Measurements from ENCODE around the gene EDRF1. TPM values are rescaled to one million over a fixed set of nuclear protein-coding genes. Genes with fewer than 3 reads are reported as not detected.

The EDRF1 gene
- polyA plus RNA-seq, 2 of the 4 experiments (the other 2 are of a cell fraction) = 19.7 to 37.9 TPM

- ATAC-seq (no peak), FAIRE-seq (no peak), DNase-seq (ENCODE audit: low read depth in 1 of 2, low spot score in 1 of 2) (no peak)
- 93% methylated on average over 5 of the region's 5 CpGs for WGBS (ENCODE audit: missing lambda C conversion rate)
- H3K4me3 ChIP-seq = no peak overlapping the region
- H3K9me3 ChIP-seq = no peaks in the 10 kb centered on the region
- H3K27ac ChIP-seq = no peak overlapping the region
- CTCF ChIA-PET = interaction anchor here (1.4 kb wide), 1 partner anchor 20 kb away, joined by 3 read pairs; no protein-coding TSS in a partner anchor
- H3K4me1 ChIP-seq = no peaks in the 10 kb centered on the region
- POLR2A ChIA-PET = no interaction called here
- H3K4me2 ChIP-seq = no peak overlapping the region
- TF ChIP-seq TFCP2L1 (CRISPR knock-in tag; IDR thresholded peaks at IDR 0.05) = no peak
- TF ChIP-seq, protein P1, sequence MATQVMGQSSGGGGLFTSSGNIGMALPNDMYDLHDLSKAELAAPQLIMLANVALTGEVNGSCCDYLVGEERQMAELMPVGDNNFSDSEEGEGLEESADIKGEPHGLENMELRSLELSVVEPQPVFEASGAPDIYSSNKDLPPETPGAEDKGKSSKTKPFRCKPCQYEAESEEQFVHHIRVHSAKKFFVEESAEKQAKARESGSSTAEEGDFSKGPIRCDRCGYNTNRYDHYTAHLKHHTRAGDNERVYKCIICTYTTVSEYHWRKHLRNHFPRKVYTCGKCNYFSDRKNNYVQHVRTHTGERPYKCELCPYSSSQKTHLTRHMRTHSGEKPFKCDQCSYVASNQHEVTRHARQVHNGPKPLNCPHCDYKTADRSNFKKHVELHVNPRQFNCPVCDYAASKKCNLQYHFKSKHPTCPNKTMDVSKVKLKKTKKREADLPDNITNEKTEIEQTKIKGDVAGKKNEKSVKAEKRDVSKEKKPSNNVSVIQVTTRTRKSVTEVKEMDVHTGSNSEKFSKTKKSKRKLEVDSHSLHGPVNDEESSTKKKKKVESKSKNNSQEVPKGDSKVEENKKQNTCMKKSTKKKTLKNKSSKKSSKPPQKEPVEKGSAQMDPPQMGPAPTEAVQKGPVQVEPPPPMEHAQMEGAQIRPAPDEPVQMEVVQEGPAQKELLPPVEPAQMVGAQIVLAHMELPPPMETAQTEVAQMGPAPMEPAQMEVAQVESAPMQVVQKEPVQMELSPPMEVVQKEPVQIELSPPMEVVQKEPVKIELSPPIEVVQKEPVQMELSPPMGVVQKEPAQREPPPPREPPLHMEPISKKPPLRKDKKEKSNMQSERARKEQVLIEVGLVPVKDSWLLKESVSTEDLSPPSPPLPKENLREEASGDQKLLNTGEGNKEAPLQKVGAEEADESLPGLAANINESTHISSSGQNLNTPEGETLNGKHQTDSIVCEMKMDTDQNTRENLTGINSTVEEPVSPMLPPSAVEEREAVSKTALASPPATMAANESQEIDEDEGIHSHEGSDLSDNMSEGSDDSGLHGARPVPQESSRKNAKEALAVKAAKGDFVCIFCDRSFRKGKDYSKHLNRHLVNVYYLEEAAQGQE (IDR thresholded peaks at IDR 0.05) = no peak
- TF ChIP-seq ESRRA (IDR thresholded peaks at IDR 0.05; ENCODE audit: borderline replicate concordance, low read length) = no peak
- TF ChIP-seq, protein P2, sequence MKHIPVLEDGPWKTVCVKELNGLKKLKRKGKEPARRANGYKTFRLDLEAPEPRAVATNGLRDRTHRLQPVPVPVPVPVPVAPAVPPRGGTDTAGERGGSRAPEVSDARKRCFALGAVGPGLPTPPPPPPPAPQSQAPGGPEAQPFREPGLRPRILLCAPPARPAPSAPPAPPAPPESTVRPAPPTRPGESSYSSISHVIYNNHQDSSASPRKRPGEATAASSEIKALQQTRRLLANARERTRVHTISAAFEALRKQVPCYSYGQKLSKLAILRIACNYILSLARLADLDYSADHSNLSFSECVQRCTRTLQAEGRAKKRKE (CRISPR knock-in tag; IDR thresholded peaks at IDR 0.05; ENCODE audit: low read depth) = no peak
- no peak for TF ChIP-seq EP300 (IDR thresholded peaks at IDR 0.05)
- TF ChIP-seq, protein P3, sequence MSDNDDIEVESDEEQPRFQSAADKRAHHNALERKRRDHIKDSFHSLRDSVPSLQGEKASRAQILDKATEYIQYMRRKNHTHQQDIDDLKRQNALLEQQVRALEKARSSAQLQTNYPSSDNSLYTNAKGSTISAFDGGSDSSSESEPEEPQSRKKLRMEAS (IDR thresholded peaks at IDR 0.05) = no peak
- TF ChIP-seq KDM1A (IDR thresholded peaks at IDR 0.05; ENCODE audit: low read depth) = no peak
- TF ChIP-seq RCOR1 (IDR thresholded peaks at IDR 0.05; ENCODE audit: low read depth, low read length) = no peak
- TF ChIP-seq POLR2AphosphoS2 (conservative IDR thresholded peaks at IDR 0.05; ENCODE audit: low read length) = no peak
- TF ChIP-seq RNF2 (IDR thresholded peaks at IDR 0.05; ENCODE audit: borderline replicate concordance, low read depth) = no peak
- no peak for TF ChIP-seq MAZ (IDR thresholded peaks at IDR 0.05; ENCODE audit: borderline replicate concordance, low read depth, low read length)
- TF ChIP-seq POLR2A (IDR thresholded peaks at IDR 0.05; ENCODE audit: low read length) = no peak
- TF ChIP-seq PHF8 (IDR thresholded peaks at IDR 0.05; ENCODE audit: borderline replicate concordance, low read depth) = no peak
- no peak for TF ChIP-seq HDAC2 (IDR thresholded peaks at IDR 0.05)
- no peak for TF ChIP-seq HMGXB4 (CRISPR knock-in tag; IDR thresholded peaks at IDR 0.05; ENCODE audit: borderline replicate concordance)
- TF ChIP-seq EHF (CRISPR knock-in tag; IDR thresholded peaks at IDR 0.05) = no peak
- TF ChIP-seq CHD2 (IDR thresholded peaks at IDR 0.05; ENCODE audit: low read length, partially characterized antibody) = no peak
- no peak for TF ChIP-seq ZNF302 (CRISPR knock-in tag; IDR thresholded peaks at IDR 0.05)
- no peak for TF ChIP-seq EHMT2 (IDR thresholded peaks at IDR 0.05; ENCODE audit: low read depth)
- TF ChIP-seq MYC (IDR thresholded peaks at IDR 0.05; ENCODE audit: borderline replicate concordance, low read length) = no peak
Observed at GRCh38 chr10:125756853-125757487, 37.5 kb downstream of the EDRF1 start.

GRCh38 chr10:125757742-125758141, 38.2 kb downstream of the EDRF1 start:
- DNase-seq (ENCODE audit: low read depth in 1 of 2, low spot score in 1 of 2) (no peak), FAIRE-seq (no peak), ATAC-seq (no peak)
- ChIA-PET POLR2A (no interaction called here), CTCF (no interaction called here)
- Histone ChIP-seq H3K4me2 (no peak overlapping the region), H3K4me3 (no peak overlapping the region), H3K27ac (no peak overlapping the region), H3K9me3 (no peaks in the 10 kb centered on the region), H3K4me1 (no peaks in the 10 kb centered on the region)
- WGBS (ENCODE audit: missing lambda C conversion rate) = 93% methylated on average over 4 of the region's 4 CpGs
- no peak for TF ChIP-seq EP300 (IDR thresholded peaks at IDR 0.05)

All from A549 (cell line).